H1 (cell line): ENCODE results near the gene FASLG. TPM values are rescaled to one million over a fixed set of nuclear protein-coding genes. Genes with fewer than 3 reads are reported as not detected.

Experiments used
- CTCF ChIA-PET: fragments of 300-600 bp; sonication (Branson Sonifier 250); formaldehyde crosslinking; loops from one replicate; lab custom pipeline; 2021; ENCODE audit not compliant: partially characterized antibody; lab: Charles Lee
- POLR2A ChIA-PET: fragments of 300-600 bp; sonication (Branson Sonifier 250); formaldehyde crosslinking; loops from one replicate; lab custom pipeline; 2021; ENCODE audit warnings: inconsistent platforms; ENCODE audit not compliant: partially characterized antibody; lab: Charles Lee
- DNase-seq, 2 experiments: peaks; one replicate each; pipeline versions ENCODE4 v3.0.0 to v3.0.0-alpha.2; 2010 to 2022; ENCODE audit warnings: low spot score in 2 of 2, low read depth in 1 of 2, mixed read lengths in 1 of 2
- FAIRE-seq: peaks from 2 replicates; lab custom pipeline; 2011; peaks lifted over from hg19 to GRCh38; lab: Jason Lieb, UNC
- H2AFZ ChIP-seq: 2 replicates; pipeline ENCODE4 v1.8.1; 2012; ENCODE audit warnings: low read length, inconsistent platforms
- H2AK5ac ChIP-seq: 2 replicates; pipeline ENCODE4 v1.6.1; 2013; ENCODE audit warnings: low read depth, low read length
- H2BK120ac ChIP-seq: replicated peaks from 2 replicates; pipeline ENCODE3; 2013; ENCODE audit warnings: low read depth, low read length, inconsistent platforms
- H2BK12ac ChIP-seq: 2 replicates; pipeline ENCODE4 v1.6.1; 2013; ENCODE audit warnings: low read depth, low read length
- H2BK15ac ChIP-seq: 2 replicates; pipeline ENCODE4 v1.6.1; 2013; ENCODE audit warnings: low read length
- H2BK20ac ChIP-seq: 2 replicates; pipeline ENCODE4 v1.6.1; 2013; ENCODE audit warnings: low read length
- H2BK5ac ChIP-seq: 2 replicates; pipeline ENCODE4 v1.6.1; 2013; ENCODE audit warnings: low read depth, low read length
- H3K14ac ChIP-seq: 2 replicates; pipeline ENCODE4 v1.6.1; 2013; ENCODE audit warnings: inconsistent platforms; ENCODE audit not compliant: insufficient read length
- H3K18ac ChIP-seq: 2 replicates; pipeline ENCODE4 v1.6.1; 2013; ENCODE audit warnings: low read length; ENCODE audit errors: extremely low read depth
- H3K23ac ChIP-seq: 2 replicates; pipeline ENCODE4 v1.6.1; 2013; ENCODE audit warnings: inconsistent platforms; ENCODE audit not compliant: insufficient read length
- H3K23me2 ChIP-seq: 2 replicates; pipeline ENCODE4 v1.6.1; 2013; ENCODE audit warnings: low read depth, low read length
- H3K27ac ChIP-seq: 2 replicates; pipeline ENCODE4 v1.6.1; 2011; ENCODE audit warnings: low read depth, low read length, inconsistent platforms
- H3K27me3 ChIP-seq, 4 experiments: replicated peaks in 1 of 4; 1 replicate in 1 of 4; 2 replicates in 3 of 4; pipeline versions ENCODE4 v1.6.1 to v1.8.1; 2011 to 2013; ENCODE audit warnings: low read length in 3 of 4, mild to moderate bottlenecking in 3 of 4, inconsistent platforms in 2 of 4, mixed read lengths in 2 of 4, moderate library complexity in 1 of 4; ENCODE audit not compliant: control insufficient read depth in 3 of 4, insufficient read depth in 3 of 4; ENCODE audit errors: extremely low read depth in 1 of 4
- H3K36me3 ChIP-seq, 4 experiments: 2 replicates each; pipeline versions ENCODE4 v1.6.1 to v1.8.1; 2011 to 2013; ENCODE audit warnings: mild to moderate bottlenecking in 4 of 4, low read length in 3 of 4, moderate library complexity in 2 of 4, control low read depth in 1 of 4, inconsistent platforms in 1 of 4; ENCODE audit not compliant: insufficient read depth in 4 of 4, control insufficient read depth in 2 of 4
- H3K4ac ChIP-seq: replicated peaks from 2 replicates; pipeline ENCODE3; 2013; ENCODE audit warnings: low read length, low read depth, mixed read lengths, inconsistent platforms; ENCODE audit not compliant: insufficient read length
- H3K4me1 ChIP-seq, 4 experiments: replicated peaks in 1 of 4; 1 replicate in 1 of 4; 2 replicates in 3 of 4; pipeline versions ENCODE4 v1.6.1 to v1.8.1; 2011 to 2013; ENCODE audit warnings: low read length in 3 of 4, inconsistent platforms in 2 of 4, mixed read lengths in 1 of 4; ENCODE audit not compliant: insufficient read depth in 4 of 4, control insufficient read depth in 3 of 4
- H3K4me2 ChIP-seq, 2 experiments: 2 replicates each; pipeline versions ENCODE4 v1.6.1 to v1.8.1; 2011 to 2013; ENCODE audit warnings: low read depth in 2 of 2, low read length in 2 of 2, control low read depth in 1 of 2, inconsistent platforms in 1 of 2, mild to moderate bottlenecking in 1 of 2; ENCODE audit not compliant: insufficient read depth in 1 of 2
- H3K4me3 ChIP-seq, 4 experiments: fragments of 200-600, 300-600 bp in 1 of 4; sonication (generic), shearing (Covaris generic), sonication (Bioruptor Twin) in 1 of 4; 2 replicates each; pipeline versions ENCODE4 v1.5.1 to v1.8.1; 2011 to 2016; ENCODE audit warnings: low read length in 4 of 4, low read depth in 3 of 4, control low read depth in 2 of 4, inconsistent platforms in 2 of 4, mild to moderate bottlenecking in 2 of 4, mixed read lengths in 1 of 4, moderate library complexity in 1 of 4; ENCODE audit not compliant: insufficient read depth in 2 of 4; ENCODE audit errors: extremely low read depth in 1 of 4
- H3K56ac ChIP-seq: replicated peaks from 2 replicates; pipeline ENCODE3; 2013; ENCODE audit warnings: low read depth, mild to moderate bottlenecking, mixed read lengths, low read length, inconsistent platforms; ENCODE audit not compliant: insufficient read length
- H3K79me1 ChIP-seq: 2 replicates; pipeline ENCODE4 v1.6.1; 2013; ENCODE audit warnings: low read depth, low read length, control low read depth
- H3K79me2 ChIP-seq, 2 experiments: 2 replicates each; pipeline versions ENCODE4 v1.6.1 to v1.8.1; 2012 to 2013; ENCODE audit warnings: low read length in 2 of 2, mild to moderate bottlenecking in 2 of 2, inconsistent platforms in 1 of 2; ENCODE audit not compliant: insufficient read depth in 2 of 2, control insufficient read depth in 1 of 2
- H3K9ac ChIP-seq, 4 experiments: replicated peaks in 1 of 4; 1 replicate in 1 of 4; 2 replicates in 3 of 4; pipeline versions ENCODE4 v1.6.1 to v1.8.1; 2011 to 2013; ENCODE audit warnings: low read depth in 3 of 4, low read length in 3 of 4, control low read depth in 2 of 4, mild to moderate bottlenecking in 2 of 4, moderate library complexity in 2 of 4, inconsistent platforms in 1 of 4; ENCODE audit errors: extremely low read depth in 1 of 4
- H3K9me3 ChIP-seq, 2 experiments: 2 replicates each; pipeline versions ENCODE4 v1.6.1 to v1.8.1; 2012 to 2013; ENCODE audit warnings: mild to moderate bottlenecking in 2 of 2, moderate library complexity in 2 of 2, control low read depth in 1 of 2, inconsistent platforms in 1 of 2, low read depth in 1 of 2, low read length in 1 of 2, mixed read lengths in 1 of 2; ENCODE audit not compliant: insufficient read depth in 2 of 2
- H4K20me1 ChIP-seq, 2 experiments: replicated peaks in 1 of 2; 2 replicates each; pipeline versions ENCODE3 to v1.8.1; 2011 to 2013; ENCODE audit warnings: inconsistent platforms in 2 of 2, low read length in 2 of 2, mild to moderate bottlenecking in 1 of 2; ENCODE audit not compliant: insufficient read depth in 2 of 2, control insufficient read depth in 1 of 2
- H4K5ac ChIP-seq: 2 replicates; pipeline ENCODE4 v1.6.1; 2013; ENCODE audit warnings: low read length, low read depth, mixed read lengths, inconsistent platforms; ENCODE audit not compliant: insufficient read length
- H4K8ac ChIP-seq: 2 replicates; pipeline ENCODE4 v1.8.0; 2013; ENCODE audit warnings: mild to moderate bottlenecking, moderate library complexity, low read length, inconsistent platforms; ENCODE audit not compliant: insufficient read depth; ENCODE audit errors: extremely low read depth
- H4K91ac ChIP-seq: replicated peaks from 2 replicates; pipeline ENCODE3; 2013; ENCODE audit warnings: low read length, mixed read lengths, inconsistent platforms; ENCODE audit not compliant: insufficient read length
- CTBP2 ChIP-seq: IDR thresholded peaks from 2 replicates; pipeline ENCODE4 v1.7.0; 2011; ENCODE audit warnings: borderline replicate concordance, mild to moderate bottlenecking, moderate library complexity, mixed read lengths, low read length; ENCODE audit not compliant: insufficient read depth, insufficient read length
- FOSL1 ChIP-seq: IDR thresholded peaks from 2 replicates; pipeline ENCODE4 v1.6.1; 2011; ENCODE audit warnings: mild to moderate bottlenecking, low read depth, low read length, moderate library complexity; ENCODE audit not compliant: insufficient read depth
- POLR2A ChIP-seq, 2 experiments: IDR thresholded peaks; 1 replicate in 1 of 2; 2 replicates in 1 of 2; pipeline ENCODE4 v1.6.1; 2011; ENCODE audit warnings: low read depth in 2 of 2, low read length in 2 of 2, mild to moderate bottlenecking in 2 of 2; ENCODE audit errors: control extremely low read depth in 1 of 2
- SIX5 ChIP-seq: IDR thresholded peaks from 2 replicates; pipeline ENCODE4 v1.6.1; 2011; ENCODE audit warnings: mild to moderate bottlenecking, low read depth, low read length
- SUZ12 ChIP-seq: fragments of 200-600 bp; sonication (generic); IDR thresholded peaks from 2 replicates; pipeline ENCODE4 v1.6.1; 2012; ENCODE audit warnings: mild to moderate bottlenecking, inconsistent platforms, low read length, moderate library complexity, mixed read lengths
- TAF1 ChIP-seq: IDR thresholded peaks from 2 replicates; pipeline ENCODE4 v1.6.1; 2011; ENCODE audit warnings: mild to moderate bottlenecking, low read depth, low read length
- TCF12 ChIP-seq: IDR thresholded peaks from 2 replicates; pipeline ENCODE4 v1.6.1; 2011; ENCODE audit warnings: low read depth, mild to moderate bottlenecking, low read length
- WGBS, 2 experiments: shearing (Covaris generic) in 1 of 2; methylation state at CpG; one replicate each; pipeline versions ENCODE4 v1.1.6 to v1.1.7; 2013 to 2015; ENCODE audit warnings: low lambda C conversion rate in 2 of 2, mixed read lengths in 2 of 2, inconsistent platforms in 1 of 2, low coverage in 1 of 2, missing lambda C conversion rate in 1 of 2; ENCODE audit not compliant: insufficient replicate concordance in 2 of 2, insufficient coverage in 1 of 2, insufficient read length in 1 of 2; ENCODE audit errors: extremely low coverage in 1 of 2, missing lambda C conversion rate in 1 of 2; 5-methylcytosine and 5-hydroxymethylcytosine counted together
- polyA plus RNA-seq, 7 experiments: library from polyadenylated mRNA; depleted of rRNA in 3 of 7; stranded (reverse) in 5 of 7; unstranded in 2 of 7; fragments of >200 nt in 5 of 7; fragments of 200-250 nt in 2 of 7; gene quantifications; 1 replicate in 5 of 7; 2 replicates in 1 of 7; 4 replicates in 1 of 7; pipeline versions ENCODE4 v1.2.1 to v1.2.3, GENCODE V29; 2011 to 2013; ENCODE audit warnings: missing spikeins in 2 of 7, mixed read lengths in 2 of 7
- total RNA-seq: library from RNA; stranded (reverse); fragmentation: NEBNext Ultra II Directional; extraction: Animal tissue kit (Norgen Biotek cat#: 25700); gene quantifications from 2 replicates; pipeline ENCODE4 v1.2.1, GENCODE V29; 2021

The FASLG gene
- total and polyA plus RNA-seq, 2 of the 8 experiments (the other 6 are each of a cell fraction or from before 2014, with no cell fraction given), result not detected

- peaks cover 4 to 7% of the 10 kb centered on the region in 2 experiments; a peak in 1 of 4 replicates for H3K9me3 ChIP-seq
- H3K23ac ChIP-seq, result no peak overlapping the region
- no peak overlapping the region for H3K9ac ChIP-seq
- no peak overlapping the region for H3K18ac ChIP-seq
- H2BK20ac ChIP-seq, result no peak overlapping the region
- H3K27ac ChIP-seq, result no peak overlapping the region
- no peak overlapping the region for H3K4me2 ChIP-seq
- ChIA-PET CTCF (interaction anchor here (0.5 to 1.5 kb wide), 3 partner anchors 19 to 419 kb away, joined by 3 to 5 read pairs (median 4); no protein-coding TSS in a partner anchor), POLR2A (no interaction called here)
- no peaks in the 10 kb centered on the region for H3K79me2 ChIP-seq
- no peak overlapping the region for H4K5ac ChIP-seq
- H3K4ac ChIP-seq, result no peak overlapping the region
- no peak overlapping the region for H4K8ac ChIP-seq
- DNase-seq (no peak), FAIRE-seq (no peak)
- no peaks in the 10 kb centered on the region for H3K23me2 ChIP-seq
- 95% methylated on average over 2 of the region's 2 CpGs; no CpG with 5 or more reads in 1 of the 2 experiments for WGBS, 2 experiments
- no peak overlapping the region for H4K91ac ChIP-seq
- no peak overlapping the region for H2BK12ac ChIP-seq
- H2BK5ac ChIP-seq, result no peak overlapping the region
- H3K36me3 ChIP-seq, result no peaks in the 10 kb centered on the region
- TF ChIP-seq POLR2A (IDR thresholded peaks at IDR 0.05; ENCODE audit: control extremely low read depth in 1 of 2, low read depth in 2 of 2, low read length in 2 of 2) (no peak), TAF1 (no peak), CTBP2 (no peak), FOSL1 (no peak), TCF12 (no peak), SIX5 (no peak), SUZ12 (no peak)
- H3K79me1 ChIP-seq, result no peaks in the 10 kb centered on the region
- H3K56ac ChIP-seq, result no peak overlapping the region
- H3K4me3 ChIP-seq, result no peak overlapping the region
- no peak overlapping the region for H2AFZ ChIP-seq
- no peak overlapping the region for H2BK15ac ChIP-seq
- H3K4me1 ChIP-seq, result peaks cover 0 to 4% (median 0%) of the 10 kb centered on the region in 4 experiments; a peak in 1 of 7 replicates
- H2BK120ac ChIP-seq, result no peak overlapping the region
- no peaks in the 10 kb centered on the region for H3K27me3 ChIP-seq
- H2AK5ac ChIP-seq, result no peak overlapping the region
- no peak overlapping the region for H3K14ac ChIP-seq
- H4K20me1 ChIP-seq, result no peaks in the 10 kb centered on the region
Observed at GRCh38 chr1:172629170-172629569, 29.7 kb upstream of the FASLG start.
